HG03521 (cell line): ENCODE data around the gene IDS.
"Not testable (repeated sequence)": the region's sequence is repeated elsewhere in the genome, so short reads cannot be mapped to it uniquely, and the experiment has no call there.

ENCODE experiments used
- ATAC-seq: cut with Tn5 transposase; IDR thresholded peaks from one replicate; pipeline ENCODE4 v1.9.1; 2021; ENCODE audit warnings: mild to moderate bottlenecking, moderate library complexity; ENCODE audit not compliant: unreplicated experiment

IDS gene

GRCh38 chrX:149528381-149528780 lies 23.3 kb upstream of the IDS start:
- no peak for ATAC-seq

- no peak for ATAC-seq
Observed at GRCh38 chrX:149527705-149528104, 22.6 kb upstream of the IDS start.

GRCh38 chrX:149526318-149527033 lies 21.4 kb upstream of the IDS start:
- not testable (repeated sequence) for ATAC-seq

DNA sequence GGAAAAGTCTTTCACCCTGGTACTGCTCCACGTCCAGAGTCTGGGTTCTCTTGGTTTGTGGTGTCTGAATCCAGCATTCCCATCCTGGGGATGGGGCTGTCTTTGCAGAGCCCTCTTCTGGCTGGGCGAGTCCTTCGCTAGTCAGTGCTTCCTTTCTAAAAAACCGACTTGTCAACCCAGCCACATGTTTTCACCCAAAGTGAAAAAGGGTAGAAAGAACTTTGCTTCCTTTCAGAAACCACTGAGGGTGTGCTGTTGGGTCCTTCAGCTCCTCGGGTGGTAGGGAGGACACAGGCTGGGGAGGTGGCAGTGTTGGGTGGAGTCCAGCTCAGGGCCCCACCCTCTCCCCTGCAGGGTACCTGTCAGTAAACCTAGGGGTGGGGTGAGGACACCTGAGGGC lies 20.8 kb upstream of the IDS start:
- ATAC-seq, result peak; percentile 35

GRCh38 chrX:149525389-149525788 lies 20.3 kb upstream of the IDS start:
- ATAC-seq, result peak; percentile 91

DNA sequence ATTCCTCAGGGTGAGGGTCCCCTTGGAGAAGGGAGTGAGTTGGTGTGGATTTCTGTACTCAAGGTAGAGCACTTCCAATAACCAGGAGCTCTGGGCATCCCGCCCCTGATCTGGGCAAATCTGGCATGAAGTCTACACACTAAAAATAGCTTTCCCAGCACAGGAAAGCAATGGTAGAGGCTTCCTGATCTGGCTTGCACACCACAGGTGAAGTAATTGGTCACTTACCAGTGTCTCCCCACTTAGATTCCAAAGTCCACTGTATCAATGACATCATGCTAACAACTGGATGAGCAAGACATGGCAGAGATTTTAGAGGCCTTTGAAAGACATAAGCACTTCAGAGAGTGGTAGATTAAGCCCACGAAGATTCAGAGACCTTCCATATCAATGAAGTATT lies 17.8 kb upstream of the IDS start:
- ATAC-seq, result no peak

DNA sequence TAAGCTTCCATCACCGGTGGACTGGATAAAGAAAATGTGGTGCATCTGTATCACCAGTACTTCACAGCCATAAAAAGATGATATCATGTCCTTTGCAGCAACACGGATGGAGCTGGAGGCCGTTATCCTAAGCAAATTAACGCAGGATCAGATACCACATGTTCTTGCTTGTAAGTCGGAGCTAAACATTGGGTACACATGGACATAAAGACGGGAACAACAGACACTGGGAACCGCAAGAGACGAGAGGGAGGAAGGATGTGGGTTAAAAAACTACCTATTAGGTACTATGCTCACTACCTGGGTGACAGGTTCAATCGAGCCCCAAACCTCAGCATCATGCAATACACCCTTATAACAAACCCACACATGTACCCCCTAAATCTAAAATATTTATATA lies 16.3 kb upstream of the IDS start:
- ATAC-seq, result no peak

DNA sequence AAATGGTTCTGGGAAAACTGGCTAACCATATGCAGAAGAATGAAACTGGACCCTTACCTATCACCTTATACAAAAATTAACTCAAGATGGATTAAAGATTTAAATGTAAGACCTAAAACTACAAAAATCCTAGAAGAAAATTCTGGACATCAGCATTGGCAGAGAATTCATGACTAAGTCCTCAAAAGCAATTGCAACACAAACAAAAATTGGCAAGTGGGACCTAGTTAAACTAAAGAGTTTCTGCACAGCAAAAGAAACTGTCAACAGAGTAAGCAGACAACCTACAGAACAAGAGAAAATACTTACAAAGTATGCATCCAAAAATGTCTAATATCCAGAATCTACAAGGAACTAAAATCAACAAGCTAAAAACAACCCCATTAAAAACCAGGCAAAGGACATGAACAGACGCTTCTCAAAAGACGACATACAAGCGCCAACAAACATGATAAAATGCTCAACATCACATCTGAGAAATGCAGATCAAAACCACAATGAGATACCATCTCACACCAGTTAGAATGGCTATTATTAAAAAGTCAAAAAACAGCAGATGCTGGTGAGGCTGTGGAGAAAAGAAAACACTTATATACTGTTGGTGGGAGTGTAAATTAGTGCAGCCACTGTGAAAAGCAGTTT lies 15.7 kb upstream of the IDS start:
- ATAC-seq, result not testable (repeated sequence)

DNA sequence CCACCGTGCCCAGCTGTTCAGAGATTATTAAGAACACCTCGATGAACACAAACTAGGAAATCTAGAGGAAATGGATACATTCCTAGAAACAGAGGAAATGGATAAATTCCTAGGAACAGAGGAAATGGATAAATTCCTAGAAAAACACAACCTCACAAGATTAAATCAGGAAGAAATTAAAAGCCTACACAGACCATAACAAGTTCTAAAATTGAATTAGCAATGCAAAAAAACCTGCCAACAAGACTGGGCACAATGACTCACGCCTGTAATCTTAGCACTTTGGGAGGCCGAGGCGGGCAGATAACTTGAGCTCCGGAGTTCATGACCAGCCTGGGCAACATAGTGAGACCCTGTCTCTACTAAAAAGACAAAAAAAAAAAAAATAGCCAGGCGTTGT lies 13.1 kb upstream of the IDS start:
- no peak for ATAC-seq

DNA sequence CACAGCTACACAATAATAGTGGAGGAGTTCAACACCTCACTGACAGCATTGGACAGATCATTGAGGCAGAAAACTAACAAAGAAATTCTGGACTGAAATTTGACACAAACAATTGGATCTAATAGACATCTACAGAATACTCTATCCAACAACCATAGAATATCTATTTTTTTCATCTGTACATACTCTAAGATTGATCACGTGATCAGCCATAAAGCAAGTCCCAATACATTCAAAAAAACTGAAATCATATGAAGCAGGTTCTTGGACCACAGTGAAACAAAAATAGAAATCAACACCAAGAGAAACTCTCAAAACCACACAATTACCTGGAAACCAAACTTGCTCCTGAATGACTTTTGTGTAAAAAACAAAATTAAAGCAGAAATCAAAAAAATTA lies 12.2 kb upstream of the IDS start:
- no peak for ATAC-seq

DNA sequence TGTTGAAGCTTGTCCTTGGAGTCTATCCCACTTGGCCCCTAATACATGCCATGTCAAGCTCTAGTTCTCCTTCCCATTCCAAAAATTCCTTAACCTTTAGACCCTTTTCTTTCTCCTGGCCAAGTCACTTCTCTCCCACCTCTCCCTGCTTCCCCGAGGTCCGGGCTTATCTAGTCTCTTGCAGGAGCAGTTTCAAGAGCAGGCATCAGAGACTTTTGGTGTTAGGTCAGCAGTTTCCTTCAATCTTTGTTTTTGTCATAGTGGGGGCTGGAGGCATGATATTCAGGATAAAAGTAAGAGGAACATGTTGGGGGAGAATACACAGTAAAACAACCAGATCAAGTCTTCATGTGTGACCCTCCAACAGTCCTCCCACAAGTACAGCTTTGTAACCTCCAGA lies 11.5 kb upstream of the IDS start:
- ATAC-seq, result no peak

- ATAC-seq, result no peak
Observed at GRCh38 chrX:149515954-149516602, 11.0 kb upstream of the IDS start.

DNA sequence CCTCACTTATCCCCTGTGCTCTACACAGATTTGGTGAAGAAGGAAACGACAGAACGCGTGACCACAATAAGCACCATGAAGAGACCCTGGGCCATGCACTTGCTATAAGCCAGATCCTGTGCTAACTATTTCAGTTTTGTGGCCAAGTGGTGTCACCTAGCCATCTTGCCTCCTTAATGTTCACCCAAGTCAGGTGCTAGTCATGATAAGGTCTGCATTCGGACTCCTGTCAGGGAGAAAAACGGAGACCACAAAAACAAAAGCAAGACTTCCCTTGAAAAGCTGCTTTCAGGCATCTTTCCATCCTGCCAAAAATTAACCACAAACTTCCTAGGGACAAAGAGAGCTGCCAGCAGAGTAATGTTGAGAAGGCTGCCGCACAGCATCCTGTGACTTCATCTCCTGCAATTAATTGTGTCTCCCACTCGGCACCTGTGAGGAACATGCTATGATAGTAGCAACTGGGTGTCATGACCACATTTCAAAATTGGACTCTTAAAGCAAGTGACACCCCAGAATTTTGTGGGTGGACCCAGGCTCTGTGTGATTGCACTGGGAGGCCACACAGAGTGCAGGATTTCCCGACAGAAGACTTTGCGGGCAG lies 8.8 kb upstream of the IDS start:
- no peak for ATAC-seq

GRCh38 chrX:149512225-149512885 lies 7.2 kb upstream of the IDS start:
- ATAC-seq, result peak; percentile 71

DNA sequence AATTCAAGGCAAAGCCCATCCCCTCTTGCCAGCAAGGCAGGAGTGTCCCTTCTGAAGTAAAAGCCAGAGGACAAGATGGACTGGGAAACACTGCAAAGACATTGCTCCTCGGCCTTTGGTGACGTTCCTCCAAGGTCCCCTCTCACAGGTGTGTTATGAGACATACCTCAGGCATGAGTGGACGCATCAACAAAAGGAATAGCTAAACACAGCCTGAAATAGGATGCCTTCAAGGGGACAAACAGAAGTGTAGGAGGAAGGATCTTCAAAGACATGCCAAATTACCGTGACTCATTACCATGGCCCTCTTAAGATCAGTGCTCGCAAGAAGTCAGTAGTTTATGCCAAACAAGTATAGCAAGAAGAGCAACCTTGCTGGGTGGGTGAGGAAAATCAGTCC lies 6.0 kb upstream of the IDS start:
- ATAC-seq, result no peak

DNA sequence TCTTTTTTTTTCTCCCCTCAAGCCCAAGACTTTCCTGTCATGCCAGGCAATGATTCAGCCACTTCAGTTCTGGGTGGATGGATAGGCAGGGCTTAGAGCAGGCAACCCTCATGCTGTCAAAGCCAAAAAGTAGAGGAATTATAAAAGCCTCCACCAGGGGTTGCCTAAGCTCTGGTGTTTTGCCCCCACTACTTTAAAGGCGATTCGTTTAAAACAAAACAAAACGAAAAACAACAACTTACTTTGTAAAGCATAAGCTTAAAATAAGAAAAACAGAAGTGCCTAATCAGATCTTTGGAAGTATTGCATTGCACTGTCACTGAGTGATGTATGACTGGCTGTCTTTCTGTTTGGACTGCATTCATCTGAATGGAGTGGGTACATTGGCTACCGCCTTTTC lies 5.3 kb upstream of the IDS start:
- no peak for ATAC-seq

GRCh38 chrX:149508467-149508866 lies 3.4 kb upstream of the IDS start:
- ATAC-seq, result no peak

GRCh38 chrX:149506349-149506748 lies 1.2 kb upstream of the IDS start:
- ATAC-seq, result no peak

- ATAC-seq, result no peak
Observed at GRCh38 chrX:149505671-149506070, 565 bp upstream of the IDS start.

DNA sequence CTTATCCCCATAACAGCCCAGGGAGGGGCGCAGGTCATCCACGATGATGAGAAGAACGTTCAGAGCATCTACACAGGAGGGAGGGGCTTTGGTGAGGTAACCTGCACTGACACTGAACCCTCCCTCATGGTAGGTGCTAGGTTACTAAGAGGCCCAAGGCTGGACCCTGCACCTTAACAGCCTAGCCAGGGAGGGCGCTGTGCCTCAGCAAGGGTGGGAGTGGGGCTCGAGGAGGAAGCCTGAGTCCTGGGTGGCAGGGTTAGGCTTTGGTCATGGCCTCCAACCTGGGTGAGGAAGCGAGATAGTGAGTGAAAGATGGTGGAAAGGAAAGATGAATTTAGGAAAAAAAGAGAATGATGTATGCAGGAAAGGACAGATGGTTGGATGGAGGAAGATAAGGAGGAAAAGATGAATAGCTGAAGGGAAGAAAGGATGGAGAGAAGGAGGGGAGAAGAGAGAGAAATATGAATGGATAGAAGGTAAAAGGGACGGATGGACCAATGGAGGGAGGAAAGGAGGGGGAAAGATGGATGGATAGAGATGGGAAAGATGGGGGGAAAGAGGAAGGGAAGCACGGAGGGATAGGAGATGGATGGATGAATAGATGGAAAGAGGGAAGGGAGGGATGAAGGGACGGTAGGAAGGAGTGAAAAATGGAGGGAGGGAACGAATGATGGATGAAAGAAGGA lies 736 bp downstream of the IDS start:
- ATAC-seq, result peak; percentile 44

DNA sequence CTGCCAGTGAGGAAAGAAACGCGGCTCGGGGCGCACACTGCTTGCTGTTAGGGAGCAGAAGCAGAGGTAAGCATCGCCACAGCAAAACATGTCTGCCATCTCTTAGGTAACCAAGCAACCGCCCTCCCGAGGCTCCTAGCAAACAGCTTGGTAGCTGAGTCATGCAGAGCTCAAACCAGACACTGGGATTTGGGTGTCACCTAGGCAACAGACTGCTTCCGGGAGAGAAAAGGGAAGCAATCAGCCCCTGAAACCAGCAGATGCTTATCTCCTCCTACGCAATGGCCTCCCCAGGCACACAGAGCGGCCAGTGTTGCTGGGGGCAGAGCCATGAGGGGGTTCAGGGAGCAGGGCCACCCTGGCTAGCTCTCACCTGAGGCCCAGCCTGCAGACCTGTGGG lies 1.7 kb downstream of the IDS start:
- peak; percentile 63 for ATAC-seq
